Measurements from ENCODE around the gene UTY.
"Not testable (repeated sequence)": the region's sequence is repeated elsewhere in the genome, so short reads cannot be mapped to it uniquely, and the experiment has no call there.

UTY gene

DNA sequence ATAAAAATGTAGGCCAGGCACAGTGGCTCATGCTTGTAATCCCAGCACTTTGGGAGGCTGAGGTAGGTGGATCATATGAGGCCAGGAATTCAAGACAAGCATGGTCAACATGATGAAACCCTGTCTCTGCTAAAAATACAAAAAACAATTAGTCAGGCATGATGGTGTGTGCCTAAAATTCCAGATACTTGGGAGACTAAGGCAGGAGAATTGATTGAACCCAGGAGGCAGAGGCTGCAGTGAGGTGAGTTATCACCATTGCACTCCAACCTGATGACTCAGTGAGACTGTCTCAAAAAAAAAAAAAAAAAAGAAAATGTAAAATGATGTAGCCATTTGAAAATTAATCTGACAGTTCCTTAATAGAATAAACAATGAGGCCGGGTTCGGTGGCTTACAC lies 171.9 kb downstream of the UTY start:
- H3K9me3 ChIP-seq (ENCODE audit: control extremely low read depth in 1 of 5, control insufficient read depth in 4 of 5, insufficient read depth in 2 of 5, low read depth in 1 of 5, low read length in 4 of 5), result no peaks in the 10 kb centered on the region
- H3K4me1 ChIP-seq (ENCODE audit: control extremely low read depth in 1 of 4, control insufficient read depth in 4 of 4, insufficient read depth in 4 of 4, low read length in 3 of 4), result no peaks in the 10 kb centered on the region
- H3K4me3 ChIP-seq (ENCODE audit: control insufficient read depth in 1 of 7, extremely low read depth in 1 of 7, insufficient read depth in 4 of 7, low read depth in 2 of 7, low read length in 6 of 7), result no peak overlapping the region
- peaks cover 0 to 28% (median under 1%) of the 10 kb centered on the region in 4 experiments for H3K36me3 ChIP-seq (ENCODE audit: control insufficient read depth in 4 of 4, insufficient read depth in 4 of 4, low read length in 3 of 4)
- ChIA-PET POLR2A (no interaction called here), CTCF (no interaction called here)
- DNase-seq, result no peak
- no CpG with 5 or more reads among the region's 2 CpGs for WGBS (ENCODE audit: insufficient coverage)
- no peak overlapping the region for H3K27ac ChIP-seq (ENCODE audit: insufficient read depth in 1 of 2, low read depth in 1 of 2, low read length in 2 of 2, poor library complexity in 1 of 2, severe bottlenecking in 2 of 2)
- no peaks in the 10 kb centered on the region for H3K27me3 ChIP-seq (replicated peaks in 2 of 5; ENCODE audit: control insufficient read depth in 4 of 5, insufficient read depth in 5 of 5, low read length in 4 of 5)

DNA sequence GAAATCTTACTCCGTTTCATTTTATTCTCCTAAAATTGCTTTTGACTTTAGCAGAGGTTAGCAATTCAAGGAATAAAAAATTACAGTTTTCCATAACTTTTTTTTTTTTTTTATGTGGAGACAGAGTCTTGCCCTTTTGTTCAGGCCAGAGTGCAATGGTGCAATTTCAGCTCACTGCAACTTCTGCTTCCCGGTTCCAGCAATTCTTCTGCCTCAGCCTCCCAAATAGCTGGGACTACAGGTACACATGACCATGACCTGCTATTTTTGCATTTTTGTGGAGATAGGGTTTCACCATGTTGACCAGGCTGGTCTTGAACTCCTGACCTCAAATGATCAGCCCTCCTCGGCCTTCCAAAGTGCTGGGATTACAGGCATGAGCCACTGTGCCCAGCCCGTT lies 179.0 kb downstream of the UTY start:
- Histone ChIP-seq H3K9me3 (ENCODE audit: control extremely low read depth in 1 of 5, control insufficient read depth in 4 of 5, insufficient read depth in 2 of 5, low read depth in 1 of 5, low read length in 4 of 5) (no peaks in the 10 kb centered on the region), H3K4me1 (ENCODE audit: control extremely low read depth in 1 of 4, control insufficient read depth in 4 of 4, insufficient read depth in 4 of 4, low read length in 3 of 4) (no peaks in the 10 kb centered on the region), H3K4me3 (ENCODE audit: control insufficient read depth in 1 of 7, extremely low read depth in 1 of 7, insufficient read depth in 4 of 7, low read depth in 2 of 7, low read length in 6 of 7) (no peak overlapping the region), H3K36me3 (ENCODE audit: control insufficient read depth in 4 of 4, insufficient read depth in 4 of 4, low read length in 3 of 4) (peaks cover 0 to 40% (median 6%) of the 10 kb centered on the region in 4 experiments), H3K27me3 (replicated peaks in 2 of 5; ENCODE audit: control insufficient read depth in 4 of 5, insufficient read depth in 5 of 5, low read length in 4 of 5) (no peaks in the 10 kb centered on the region), H3K27ac (ENCODE audit: insufficient read depth in 1 of 2, low read depth in 1 of 2, low read length in 2 of 2, poor library complexity in 1 of 2, severe bottlenecking in 2 of 2) (no peak overlapping the region)
- DNase-seq, result no peak
- ChIA-PET POLR2A (no interaction called here), CTCF (no interaction called here)
- no CpG with 5 or more reads among the region's 4 CpGs for WGBS (ENCODE audit: insufficient coverage)

GRCh38 chrY:13299411-13299810 lies 180.4 kb downstream of the UTY start:
- no peak for DNase-seq
- Histone ChIP-seq H3K4me1 (ENCODE audit: control extremely low read depth in 1 of 4, control insufficient read depth in 4 of 4, insufficient read depth in 4 of 4, low read length in 3 of 4) (no peaks in the 10 kb centered on the region), H3K4me3 (ENCODE audit: control insufficient read depth in 1 of 7, extremely low read depth in 1 of 7, insufficient read depth in 4 of 7, low read depth in 2 of 7, low read length in 6 of 7) (no peak overlapping the region), H3K36me3 (ENCODE audit: control insufficient read depth in 4 of 4, insufficient read depth in 4 of 4, low read length in 3 of 4) (peaks cover 0 to 47% (median 6%) of the 10 kb centered on the region in 4 experiments), H3K9me3 (ENCODE audit: control extremely low read depth in 1 of 5, control insufficient read depth in 4 of 5, insufficient read depth in 2 of 5, low read depth in 1 of 5, low read length in 4 of 5) (no peaks in the 10 kb centered on the region), H3K27me3 (replicated peaks in 2 of 5; ENCODE audit: control insufficient read depth in 4 of 5, insufficient read depth in 5 of 5, low read length in 4 of 5) (no peaks in the 10 kb centered on the region), H3K27ac (ENCODE audit: insufficient read depth in 1 of 2, low read depth in 1 of 2, low read length in 2 of 2, poor library complexity in 1 of 2, severe bottlenecking in 2 of 2) (no peak overlapping the region)
- CTCF ChIA-PET, result no interaction called here
- POLR2A ChIA-PET, result no interaction called here
- no CpG with 5 or more reads among the region's 3 CpGs for WGBS (ENCODE audit: insufficient coverage)

- no CpG with 5 or more reads among the region's 4 CpGs for WGBS (ENCODE audit: insufficient coverage)
- CTCF ChIA-PET, result no interaction called here
Observed at GRCh38 chrY:13296176-13296890, 183.5 kb downstream of the UTY start.

GRCh38 chrY:13295026-13295425 lies 184.8 kb downstream of the UTY start:
- CTCF ChIA-PET, result no interaction called here
- POLR2A ChIA-PET, result no interaction called here

More at GRCh38 chrY:13296176-13296890, 183.5 kb downstream of the UTY start:
- Histone ChIP-seq H3K4me1 (ENCODE audit: control extremely low read depth in 1 of 4, control insufficient read depth in 4 of 4, insufficient read depth in 4 of 4, low read length in 3 of 4) (no peaks in the 10 kb centered on the region), H3K27ac (ENCODE audit: insufficient read depth in 1 of 2, low read depth in 1 of 2, low read length in 2 of 2, poor library complexity in 1 of 2, severe bottlenecking in 2 of 2) (no peak overlapping the region), H3K4me3 (ENCODE audit: control insufficient read depth in 1 of 7, extremely low read depth in 1 of 7, insufficient read depth in 4 of 7, low read depth in 2 of 7, low read length in 6 of 7) (no peak overlapping the region), H3K36me3 (ENCODE audit: control insufficient read depth in 4 of 4, insufficient read depth in 4 of 4, low read length in 3 of 4) (peaks cover 0 to 67% (median 4%) of the 10 kb centered on the region in 4 experiments), H3K27me3 (replicated peaks in 2 of 5; ENCODE audit: control insufficient read depth in 4 of 5, insufficient read depth in 5 of 5, low read length in 4 of 5) (no peaks in the 10 kb centered on the region), H3K9me3 (ENCODE audit: control extremely low read depth in 1 of 5, control insufficient read depth in 4 of 5, insufficient read depth in 2 of 5, low read depth in 1 of 5, low read length in 4 of 5) (peaks cover 0 to 2% (median 0%) of the 10 kb centered on the region in 5 experiments)
- POLR2A ChIA-PET, result no interaction called here
- no peak for DNase-seq

DNA sequence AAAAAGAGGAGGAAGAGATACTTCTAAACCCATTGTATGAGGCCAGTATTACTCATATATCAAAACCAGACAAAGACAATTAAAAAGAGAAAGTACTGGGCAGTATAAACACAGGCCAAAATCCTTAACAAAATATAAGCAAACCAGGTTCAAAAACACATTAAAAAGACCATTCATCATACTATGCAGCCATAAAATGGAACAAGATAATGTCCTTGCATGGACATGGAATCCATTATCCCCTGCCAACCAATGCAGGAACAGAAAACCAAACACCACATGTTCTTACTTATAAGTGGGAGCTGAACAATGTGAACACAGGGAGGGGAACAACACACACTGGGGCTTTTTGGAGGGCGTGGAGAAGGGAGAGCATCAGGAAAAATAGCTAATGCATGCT lies 188.6 kb downstream of the UTY start:
- Histone ChIP-seq H3K9me3 (ENCODE audit: control extremely low read depth in 1 of 5, control insufficient read depth in 4 of 5, insufficient read depth in 2 of 5, low read depth in 1 of 5, low read length in 4 of 5) (peaks cover 0 to 21% (median 0%) of the 10 kb centered on the region in 5 experiments), H3K27ac (ENCODE audit: insufficient read depth in 1 of 2, low read depth in 1 of 2, low read length in 2 of 2, poor library complexity in 1 of 2, severe bottlenecking in 2 of 2) (no peak overlapping the region), H3K4me3 (ENCODE audit: control insufficient read depth in 1 of 7, extremely low read depth in 1 of 7, insufficient read depth in 4 of 7, low read depth in 2 of 7, low read length in 6 of 7) (no peak overlapping the region), H3K36me3 (ENCODE audit: control insufficient read depth in 4 of 4, insufficient read depth in 4 of 4, low read length in 3 of 4) (peaks cover 0 to 90% (median 3%) of the 10 kb centered on the region in 4 experiments), H3K27me3 (replicated peaks in 2 of 5; ENCODE audit: control insufficient read depth in 4 of 5, insufficient read depth in 5 of 5, low read length in 4 of 5) (no peaks in the 10 kb centered on the region), H3K4me1 (ENCODE audit: control extremely low read depth in 1 of 4, control insufficient read depth in 4 of 4, insufficient read depth in 4 of 4, low read length in 3 of 4) (no peaks in the 10 kb centered on the region)
- ChIA-PET CTCF (no interaction called here), POLR2A (no interaction called here)
- no peak for DNase-seq
- no CpG with 5 or more reads among the region's 1 CpG for WGBS (ENCODE audit: insufficient coverage)

More at GRCh38 chrY:13295026-13295425, 184.8 kb downstream of the UTY start:
- Histone ChIP-seq H3K27me3 (replicated peaks in 2 of 5; ENCODE audit: control insufficient read depth in 4 of 5, insufficient read depth in 5 of 5, low read length in 4 of 5) (no peaks in the 10 kb centered on the region), H3K9me3 (ENCODE audit: control extremely low read depth in 1 of 5, control insufficient read depth in 4 of 5, insufficient read depth in 2 of 5, low read depth in 1 of 5, low read length in 4 of 5) (peaks cover 0 to 9% (median 0%) of the 10 kb centered on the region in 5 experiments), H3K36me3 (ENCODE audit: control insufficient read depth in 4 of 4, insufficient read depth in 4 of 4, low read length in 3 of 4) (peaks cover 0 to 73% (median 4%) of the 10 kb centered on the region in 4 experiments), H3K4me1 (ENCODE audit: control extremely low read depth in 1 of 4, control insufficient read depth in 4 of 4, insufficient read depth in 4 of 4, low read length in 3 of 4) (no peaks in the 10 kb centered on the region), H3K27ac (ENCODE audit: insufficient read depth in 1 of 2, low read depth in 1 of 2, low read length in 2 of 2, poor library complexity in 1 of 2, severe bottlenecking in 2 of 2) (no peak overlapping the region), H3K4me3 (ENCODE audit: control insufficient read depth in 1 of 7, extremely low read depth in 1 of 7, insufficient read depth in 4 of 7, low read depth in 2 of 7, low read length in 6 of 7) (no peak overlapping the region)
- no CpG with 5 or more reads among the region's 2 CpGs for WGBS (ENCODE audit: insufficient coverage)
- no peak for DNase-seq

GRCh38 chrY:13282151-13283054 lies 197.4 kb downstream of the UTY start:
- CTCF ChIA-PET, result not testable (repeated sequence)

More at GRCh38 chrY:13282151-13283054, 197.4 kb downstream of the UTY start:
- no CpG with 5 or more reads among the region's 15 CpGs for WGBS (ENCODE audit: insufficient coverage)
- DNase-seq; POLR2A ChIA-PET; H3K27me3 ChIP-seq (replicated peaks in 2 of 5; ENCODE audit: control insufficient read depth in 4 of 5, insufficient read depth in 5 of 5, low read length in 4 of 5); H3K9me3 ChIP-seq (ENCODE audit: control extremely low read depth in 1 of 5, control insufficient read depth in 4 of 5, insufficient read depth in 2 of 5, low read depth in 1 of 5, low read length in 4 of 5); H3K4me3 ChIP-seq (ENCODE audit: control insufficient read depth in 1 of 7, extremely low read depth in 1 of 7, insufficient read depth in 4 of 7, low read depth in 2 of 7, low read length in 6 of 7); H3K4me1 ChIP-seq (ENCODE audit: control extremely low read depth in 1 of 4, control insufficient read depth in 4 of 4, insufficient read depth in 4 of 4, low read length in 3 of 4); H3K27ac ChIP-seq (ENCODE audit: insufficient read depth in 1 of 2, low read depth in 1 of 2, low read length in 2 of 2, poor library complexity in 1 of 2, severe bottlenecking in 2 of 2): not testable (repeated sequence)
- H3K36me3 ChIP-seq (ENCODE audit: control insufficient read depth in 4 of 4, insufficient read depth in 4 of 4, low read length in 3 of 4), result peaks cover 0 to 63% (median 2%) of the 10 kb centered on the region in 4 experiments

Data from common myeloid progenitor, CD34-positive (primary cell).